ENCODE results near the gene ASCL2. TPM values are rescaled to one million over a fixed set of nuclear protein-coding genes. Genes with fewer than 3 reads are reported as not detected.

ASCL2 gene
- total RNA-seq, 1 experiment from 2014 or later: 0.35 TPM

GRCh38 chr11:2240834-2241233 is 29.6 kb downstream of the ASCL2 start:
- DNase-seq: no peak
- Histone ChIP-seq H3K4me1 (ENCODE audit: insufficient read depth, low read length) (no peaks in the 10 kb centered on the region), H4K5ac (ENCODE audit: insufficient read length, low read depth, low read length) (no peak overlapping the region), H4K91ac (ENCODE audit: insufficient read length, low read depth, low read length) (no peak overlapping the region), H2AK5ac (ENCODE audit: insufficient read length, low read length) (no peak overlapping the region), H3K4ac (ENCODE audit: low read depth, low read length) (no peak overlapping the region), H4K20me1 (ENCODE audit: control insufficient read depth, insufficient read depth, insufficient read length) (no peaks in the 10 kb centered on the region), H3K56ac (ENCODE audit: insufficient read length, low read depth, low read length) (no peak overlapping the region), H3K9me3 (ENCODE audit: control insufficient read depth, low read depth, low read length) (no peaks in the 10 kb centered on the region), H3K23me2 (ENCODE audit: insufficient read length, low read depth, low read length, poor library complexity, severe bottlenecking) (no peaks in the 10 kb centered on the region), H2AFZ (ENCODE audit: low read length) (no peak overlapping the region), H2BK20ac (ENCODE audit: low read depth, low read length, poor library complexity, severe bottlenecking) (no peak overlapping the region), H3K23ac (ENCODE audit: insufficient read length, low read depth, low read length) (no peak overlapping the region), H3K4me2 (ENCODE audit: insufficient read depth, insufficient read length, low read length) (no peak overlapping the region), H2BK120ac (ENCODE audit: low read depth, low read length, poor library complexity, severe bottlenecking) (no peak overlapping the region), H3K14ac (ENCODE audit: insufficient read depth, low read length) (no peak overlapping the region), H3K18ac (ENCODE audit: insufficient read length, low read depth, low read length) (no peak overlapping the region), H3K9ac (ENCODE audit: extremely low read depth, insufficient read length, low read length) (no peak overlapping the region), H2BK5ac (ENCODE audit: insufficient read length, low read length) (no peak overlapping the region), H2BK12ac (ENCODE audit: insufficient read length, low read depth, low read length) (no peak overlapping the region), H3K27me3 (ENCODE audit: insufficient read depth, low read length) (no peaks in the 10 kb centered on the region; the same call in 1 of the 2 replicates), H3K27ac (ENCODE audit: insufficient read length, low read depth, low read length) (no peak overlapping the region), H4K8ac (replicated peaks; ENCODE audit: insufficient read length, low read depth, low read length) (no peak overlapping the region), H2BK15ac (ENCODE audit: low read depth, low read length) (no peak overlapping the region), H3K79me2 (ENCODE audit: insufficient read depth, low read length) (no peaks in the 10 kb centered on the region), H3T11ph (ENCODE audit: low read length) (no peak overlapping the region), H3K79me1 (ENCODE audit: insufficient read depth, low read depth, low read length, poor library complexity, severe bottlenecking) (no peaks in the 10 kb centered on the region)
- H3K36me3 Mint-ChIP-seq (ENCODE audit: insufficient read depth in 1 of 3, low read depth in 3 of 3): no peaks in the 10 kb centered on the region; a peak in 1 of 7 replicates
- no peaks in the 10 kb centered on the region for H3K4me1 Mint-ChIP-seq
- no CpG with 5 or more reads among the region's 3 CpGs for WGBS (ENCODE audit: extremely low coverage, insufficient read length, low lambda C conversion rate)
- H3K27ac Mint-ChIP-seq: no peak overlapping the region
- H3K4me3 Mint-ChIP-seq: no peak overlapping the region
- H3K27me3 Mint-ChIP-seq (ENCODE audit: low read depth): peaks cover 79% of the 10 kb centered on the region
- H3K9me3 Mint-ChIP-seq: peaks cover 7 to 11% of the 10 kb centered on the region in 2 experiments; a peak in 3 of 5 replicates
- TF ChIP-seq, protein P1, sequence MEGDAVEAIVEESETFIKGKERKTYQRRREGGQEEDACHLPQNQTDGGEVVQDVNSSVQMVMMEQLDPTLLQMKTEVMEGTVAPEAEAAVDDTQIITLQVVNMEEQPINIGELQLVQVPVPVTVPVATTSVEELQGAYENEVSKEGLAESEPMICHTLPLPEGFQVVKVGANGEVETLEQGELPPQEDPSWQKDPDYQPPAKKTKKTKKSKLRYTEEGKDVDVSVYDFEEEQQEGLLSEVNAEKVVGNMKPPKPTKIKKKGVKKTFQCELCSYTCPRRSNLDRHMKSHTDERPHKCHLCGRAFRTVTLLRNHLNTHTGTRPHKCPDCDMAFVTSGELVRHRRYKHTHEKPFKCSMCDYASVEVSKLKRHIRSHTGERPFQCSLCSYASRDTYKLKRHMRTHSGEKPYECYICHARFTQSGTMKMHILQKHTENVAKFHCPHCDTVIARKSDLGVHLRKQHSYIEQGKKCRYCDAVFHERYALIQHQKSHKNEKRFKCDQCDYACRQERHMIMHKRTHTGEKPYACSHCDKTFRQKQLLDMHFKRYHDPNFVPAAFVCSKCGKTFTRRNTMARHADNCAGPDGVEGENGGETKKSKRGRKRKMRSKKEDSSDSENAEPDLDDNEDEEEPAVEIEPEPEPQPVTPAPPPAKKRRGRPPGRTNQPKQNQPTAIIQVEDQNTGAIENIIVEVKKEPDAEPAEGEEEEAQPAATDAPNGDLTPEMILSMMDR (conservative IDR thresholded peaks at IDR 0.05): no peak

Measured in H9 (cell line).